SK-N-DZ (cell line): ENCODE data around the gene HOXC11.

Experiments
- DNase-seq: peaks from one replicate; pipeline ENCODE4 v3.0.0-alpha.2; 2015; ENCODE audit warnings: low spot score

Gene HOXC11

DNA sequence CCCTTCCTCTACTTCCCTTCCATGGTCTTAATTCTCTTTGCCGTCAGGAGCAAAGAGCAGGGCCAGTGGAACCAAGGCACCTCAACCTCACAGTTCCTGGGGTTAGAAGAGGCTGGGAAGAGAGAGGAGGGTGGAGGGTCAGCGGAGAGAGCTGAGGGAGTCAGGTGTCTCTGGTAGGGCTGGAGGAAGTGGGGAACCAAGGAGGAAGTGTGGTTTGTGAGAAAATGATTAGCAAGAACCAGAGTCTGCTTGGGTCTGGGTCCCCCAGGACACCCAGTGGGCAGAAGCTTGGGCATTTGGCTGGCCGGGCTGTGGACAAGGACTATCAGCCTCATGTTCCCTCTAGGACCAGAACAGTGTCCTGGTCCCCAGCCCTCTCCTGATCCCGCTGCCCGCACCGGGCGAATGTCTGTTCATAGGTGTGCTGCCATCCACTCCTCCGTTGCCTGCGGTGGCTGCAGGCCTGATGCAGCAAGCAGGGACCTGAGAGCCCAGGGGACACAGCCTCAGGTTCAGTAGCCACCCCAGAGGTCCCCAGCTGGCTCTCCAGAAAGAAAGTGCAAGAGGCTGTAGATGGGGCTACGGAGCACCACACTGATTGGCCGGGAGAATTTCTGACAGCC is 15.9 kb upstream of the HOXC11 start:
- DNase-seq = no peak

DNA sequence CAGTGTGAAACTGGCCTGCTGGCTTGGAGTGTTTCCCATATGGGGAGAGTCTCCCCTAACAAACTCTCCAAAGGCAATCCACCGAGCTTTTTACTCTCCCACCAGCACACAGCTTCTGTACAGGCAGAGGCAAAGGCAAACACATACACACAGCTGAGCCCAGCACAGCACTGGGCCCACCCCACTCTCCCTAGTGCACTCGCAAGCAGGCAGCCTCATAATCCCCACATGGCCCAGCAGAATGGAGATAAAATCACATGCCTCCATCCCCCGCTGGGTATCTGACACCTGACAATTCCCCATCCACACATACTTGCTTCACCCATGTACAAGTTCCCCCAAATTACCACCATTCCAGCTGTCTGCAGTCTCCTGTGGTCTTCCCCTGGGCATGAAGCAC is 14.8 kb upstream of the HOXC11 start:
- DNase-seq = no peak

DNA sequence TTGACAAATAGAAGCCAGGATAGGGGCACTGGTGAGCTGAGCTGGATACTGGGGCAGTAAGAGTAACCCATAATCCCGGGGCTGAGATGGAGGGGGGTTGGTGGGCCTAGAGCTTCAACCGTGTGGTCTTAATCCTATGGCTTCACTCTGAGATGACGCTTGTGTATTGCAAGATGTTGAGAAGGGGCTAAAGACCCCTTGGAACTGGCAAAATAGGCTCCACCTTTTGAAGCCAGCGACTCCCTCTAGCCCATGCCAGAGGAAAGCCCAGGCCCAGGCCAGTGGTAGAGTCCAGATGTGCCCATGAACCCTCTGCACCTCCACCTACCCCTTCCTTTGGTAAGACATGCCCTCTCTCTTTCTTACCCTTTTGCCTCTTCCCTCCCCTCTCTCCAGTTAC is 13.6 kb upstream of the HOXC11 start:
- DNase-seq = no peak

DNA sequence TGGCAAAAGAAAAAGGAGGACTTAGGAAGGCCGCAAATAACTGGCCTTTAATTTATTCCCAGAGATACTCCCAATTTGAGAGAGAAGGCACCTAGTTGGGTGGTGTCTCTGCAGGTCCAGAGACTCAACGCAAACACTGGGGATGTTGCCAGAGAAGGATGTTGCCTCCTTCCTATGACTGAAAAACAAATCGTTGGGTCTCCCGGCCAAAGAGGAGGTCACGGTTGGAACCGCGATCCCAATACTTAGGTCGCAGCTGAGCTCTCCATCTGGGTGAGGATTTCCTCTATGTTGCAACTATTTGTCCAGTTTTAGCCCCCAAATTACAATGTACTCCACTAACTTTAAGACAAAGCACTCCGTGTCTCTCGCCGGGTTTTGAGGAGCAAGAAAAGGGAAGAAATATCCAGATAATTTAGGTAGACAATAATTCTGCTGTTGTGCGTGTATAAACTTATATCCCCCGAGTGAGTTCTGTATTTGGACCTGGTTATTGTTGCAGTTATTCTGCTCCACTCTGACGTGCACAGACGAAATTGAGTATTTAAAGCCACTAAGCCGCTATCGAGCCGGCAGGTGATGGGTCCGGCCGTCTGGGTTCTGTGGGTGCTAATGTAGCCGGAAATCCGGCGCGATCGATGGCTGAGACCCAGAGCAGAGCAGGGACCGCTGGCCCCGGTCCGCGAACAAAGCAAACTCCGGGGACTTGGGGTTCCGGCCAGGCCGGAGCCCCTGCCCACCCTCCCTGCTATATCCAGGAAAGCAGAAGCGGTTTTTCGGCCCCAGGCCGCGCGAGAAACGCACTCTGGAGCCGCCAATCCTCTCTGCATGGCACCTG is 12.5 kb upstream of the HOXC11 start:
- no peak for DNase-seq

DNA sequence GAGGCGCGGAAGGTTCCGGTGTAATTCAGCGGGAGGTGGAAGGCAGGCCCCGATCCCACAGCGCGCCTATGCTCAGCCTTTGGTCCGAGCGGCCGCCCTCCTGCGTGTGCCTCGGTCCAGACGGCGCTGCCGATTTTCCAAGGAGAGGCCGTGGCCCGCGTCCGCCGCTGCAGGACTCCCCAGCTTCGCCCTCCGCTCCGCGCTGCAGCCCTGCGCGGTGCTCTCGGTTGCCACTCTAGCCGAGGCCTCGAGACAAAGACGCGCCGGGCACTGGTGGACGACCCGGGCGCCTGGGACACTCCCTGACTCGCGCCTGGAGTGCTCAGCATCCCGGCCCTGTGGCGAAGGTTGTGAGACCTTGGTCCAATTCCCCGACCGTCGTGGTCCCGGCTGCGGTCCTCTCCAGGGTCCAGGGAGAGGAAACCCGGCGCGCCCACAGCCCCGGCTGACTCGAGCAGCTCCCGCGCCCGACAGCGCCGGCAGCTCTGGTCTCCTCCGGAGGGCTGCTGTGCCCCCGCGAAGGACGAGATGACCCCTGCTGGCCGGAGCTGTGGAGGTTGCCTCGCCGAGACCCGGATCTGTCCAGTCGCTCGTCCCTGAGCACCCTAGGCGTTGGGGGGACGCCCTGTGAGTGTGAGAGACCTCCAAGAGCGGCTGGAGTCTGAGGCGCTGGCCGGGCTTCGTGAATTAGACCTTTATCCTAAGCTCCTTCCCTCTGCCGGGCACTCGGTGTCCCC is 11.7 kb upstream of the HOXC11 start:
- DNase-seq = no peak

DNA sequence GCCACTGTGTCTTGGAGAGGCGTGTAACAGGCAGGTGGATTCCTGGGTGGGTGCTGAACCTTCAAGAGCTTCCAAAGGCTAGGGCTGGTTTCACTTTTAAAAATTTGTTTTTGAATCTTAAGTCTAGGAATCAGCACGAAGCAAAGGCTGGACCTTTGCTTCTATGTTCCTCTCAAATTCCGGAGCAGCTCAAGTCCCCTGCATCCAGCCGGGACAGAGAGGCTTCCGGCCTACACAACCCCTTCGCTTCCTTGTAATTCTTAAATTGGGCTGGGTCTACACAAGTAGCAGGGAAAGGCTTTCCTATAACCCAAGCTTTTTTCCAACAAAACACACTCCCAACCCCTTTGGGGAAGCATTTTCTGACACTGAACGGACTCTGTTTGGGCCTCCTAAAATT is 9.9 kb upstream of the HOXC11 start:
- DNase-seq = no peak

DNA sequence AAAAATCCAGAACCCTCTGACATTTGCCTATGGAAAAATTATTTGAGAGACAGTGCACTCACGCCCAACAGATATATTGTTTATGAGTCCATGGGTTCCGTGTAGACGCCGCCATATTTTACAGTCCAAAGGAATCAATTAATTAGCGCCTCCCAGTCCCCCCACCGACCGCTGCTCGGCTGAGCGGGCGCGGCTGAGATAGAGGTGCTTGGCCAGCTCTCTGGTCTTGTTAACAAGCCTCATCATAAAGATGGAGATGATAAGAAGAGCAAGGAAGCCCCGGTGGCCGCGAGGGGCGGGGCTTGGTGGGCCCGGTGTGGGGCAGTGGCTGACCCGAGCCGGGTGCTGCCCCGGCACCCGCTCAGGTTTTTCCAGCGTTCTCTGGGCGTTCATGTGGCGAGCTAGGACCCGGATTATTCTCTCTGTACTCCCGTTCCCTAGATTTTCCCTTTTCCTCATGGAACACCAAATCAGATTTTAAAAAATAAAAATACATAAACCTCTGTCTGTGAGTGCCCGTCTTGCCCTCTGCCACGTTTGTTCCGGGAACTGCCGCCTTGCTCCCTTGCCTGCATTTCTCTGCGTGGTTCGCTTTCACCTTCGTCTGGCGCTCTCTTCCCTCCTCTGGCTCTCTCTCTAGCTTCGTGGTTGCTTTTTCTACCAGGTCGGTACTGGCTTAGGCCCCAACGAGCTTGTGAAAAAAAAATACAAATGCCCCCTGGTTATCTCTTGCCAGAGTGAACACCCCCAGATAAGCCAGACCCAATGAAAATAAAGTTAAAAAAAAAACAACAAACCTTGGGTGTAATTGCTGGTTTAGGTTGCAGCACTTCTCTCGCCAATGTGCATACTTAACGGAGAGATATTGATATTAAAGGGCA is 9.3 kb upstream of the HOXC11 start:
- no peak for DNase-seq

DNA sequence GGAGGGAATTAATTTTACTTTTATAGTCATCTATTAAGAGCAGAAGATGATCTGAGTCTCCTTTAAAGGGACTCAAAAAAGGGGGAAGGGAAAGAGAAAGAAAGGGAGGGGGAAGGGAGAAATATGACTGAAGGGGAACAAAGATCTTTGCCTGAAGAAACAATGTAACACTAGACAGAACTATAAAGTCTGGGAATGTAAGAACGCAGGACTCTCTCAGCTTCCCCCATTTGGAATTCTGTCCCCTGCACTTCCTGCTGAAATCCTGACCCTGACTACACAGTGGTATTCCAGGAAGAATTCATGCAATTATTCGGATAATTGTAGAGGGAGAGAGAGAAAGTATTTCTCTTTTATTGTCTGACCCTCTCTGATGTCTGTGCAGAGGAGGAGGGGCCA is 8.6 kb upstream of the HOXC11 start:
- DNase-seq = no peak

DNA sequence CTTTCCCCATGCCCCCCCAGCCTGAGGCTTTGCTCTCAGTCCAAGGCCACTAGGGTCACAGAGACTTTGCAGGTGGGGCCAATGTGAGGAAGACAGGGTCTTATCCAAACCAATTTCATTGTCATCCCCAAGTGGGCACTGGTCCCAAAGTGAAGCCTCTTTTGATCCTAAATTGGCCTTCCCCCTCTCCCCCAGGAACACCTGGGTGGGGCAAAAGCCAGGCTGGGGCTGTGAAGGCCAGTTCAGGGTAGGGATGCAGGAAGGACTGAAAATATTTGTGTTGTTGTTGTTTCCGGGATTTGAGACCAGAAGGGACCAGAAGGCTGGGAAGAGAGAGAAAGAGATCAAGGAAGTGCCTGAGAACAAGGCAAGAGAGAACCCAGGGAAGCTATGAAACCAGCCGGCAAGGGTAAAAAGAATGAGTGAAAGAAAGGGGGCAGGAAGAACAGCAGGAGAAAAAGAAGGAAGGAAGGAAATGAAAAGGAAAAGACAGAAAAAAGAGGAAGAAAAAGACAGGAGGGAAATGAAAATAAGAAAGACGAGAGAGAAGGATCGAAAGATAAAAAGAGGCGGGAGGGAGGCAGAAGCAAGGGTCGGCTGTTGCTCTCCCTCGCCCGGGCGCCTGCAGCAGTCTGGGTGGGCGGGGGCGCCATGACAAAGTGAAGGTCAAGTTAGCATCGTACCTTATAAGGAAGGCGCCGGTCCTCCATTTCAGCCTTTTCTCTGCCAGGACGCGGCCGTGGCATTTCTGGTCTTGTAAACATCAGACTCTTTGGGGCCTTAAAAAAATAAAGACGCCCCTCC is 7.4 kb upstream of the HOXC11 start:
- peak; percentile 43 for DNase-seq

DNA sequence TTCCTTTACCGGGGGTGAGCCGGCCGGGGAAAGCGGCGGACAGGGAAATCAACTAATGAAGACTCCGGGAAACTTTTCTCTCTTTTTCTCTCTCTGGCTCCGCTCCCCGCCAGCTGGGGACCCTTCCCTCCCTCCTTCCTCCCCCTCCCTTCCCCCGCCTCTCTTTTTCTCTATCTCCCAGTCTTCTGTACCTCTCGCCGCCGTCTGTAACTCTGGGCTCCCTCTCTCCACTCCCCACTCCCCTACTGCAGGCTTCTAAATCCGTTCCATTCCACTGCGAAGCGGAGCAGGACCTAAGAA is 6.9 kb upstream of the HOXC11 start:
- no peak for DNase-seq

DNA sequence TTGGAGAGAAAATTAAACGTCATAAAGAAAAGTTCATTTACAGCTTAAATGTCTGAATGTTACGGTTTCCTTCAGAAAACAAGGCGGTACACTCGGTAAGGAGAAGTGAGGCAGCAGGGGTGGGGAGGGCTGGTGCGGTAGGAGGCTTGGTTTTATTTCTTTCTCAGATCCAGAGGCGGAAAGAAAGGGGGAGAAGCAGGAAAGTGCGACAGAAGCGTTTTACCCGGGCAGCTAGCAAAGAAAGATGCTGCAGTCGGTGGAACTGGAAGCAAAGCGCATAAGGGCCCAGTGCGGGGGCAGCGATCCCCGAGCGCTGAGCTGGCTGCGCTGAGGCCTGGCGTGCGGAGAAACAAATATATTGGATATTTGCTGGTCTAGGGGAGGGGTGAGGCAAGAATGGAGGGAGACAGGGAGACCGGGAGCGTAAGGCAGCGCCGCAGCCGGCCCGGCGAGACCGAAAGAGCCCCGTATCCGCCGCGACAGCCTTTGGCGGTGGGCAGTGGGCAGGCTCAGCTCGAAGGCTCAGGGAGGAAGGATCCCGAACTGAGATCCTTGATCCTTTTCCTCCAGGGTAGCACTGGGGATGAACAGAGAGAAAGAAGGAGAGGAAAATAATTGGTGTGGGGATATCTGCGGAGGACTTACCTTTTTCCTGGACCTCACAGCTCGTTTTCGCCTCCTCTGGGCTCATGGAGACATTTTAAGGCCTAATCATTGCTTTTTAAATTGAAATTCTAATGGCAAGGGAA is 6.4 kb upstream of the HOXC11 start:
- DNase-seq = no peak

DNA sequence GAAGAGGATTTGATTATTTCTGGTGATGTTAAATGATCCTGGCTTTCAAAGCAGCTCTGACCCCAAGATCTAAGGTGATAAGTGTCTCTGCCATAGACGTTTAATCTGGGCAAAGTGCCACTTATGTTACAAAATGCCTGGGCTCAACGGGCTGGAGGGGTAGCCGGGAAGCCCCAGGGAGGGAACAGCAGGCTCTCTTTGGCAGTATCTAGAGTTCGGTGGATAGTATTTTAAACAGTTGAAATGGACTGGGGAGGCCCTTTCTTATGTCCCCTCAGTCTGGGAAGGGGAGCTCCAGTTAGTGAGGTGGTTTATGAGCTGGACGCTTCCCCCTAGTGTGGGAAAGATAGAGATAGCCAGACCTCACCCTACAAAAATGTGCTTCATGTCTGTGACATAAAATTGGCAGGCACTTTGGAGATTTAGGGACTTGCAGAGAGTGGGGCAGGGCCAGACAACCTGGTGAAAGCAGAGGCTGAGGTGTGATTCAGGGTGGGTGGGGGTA is 5.5 kb upstream of the HOXC11 start:
- no peak for DNase-seq

DNA sequence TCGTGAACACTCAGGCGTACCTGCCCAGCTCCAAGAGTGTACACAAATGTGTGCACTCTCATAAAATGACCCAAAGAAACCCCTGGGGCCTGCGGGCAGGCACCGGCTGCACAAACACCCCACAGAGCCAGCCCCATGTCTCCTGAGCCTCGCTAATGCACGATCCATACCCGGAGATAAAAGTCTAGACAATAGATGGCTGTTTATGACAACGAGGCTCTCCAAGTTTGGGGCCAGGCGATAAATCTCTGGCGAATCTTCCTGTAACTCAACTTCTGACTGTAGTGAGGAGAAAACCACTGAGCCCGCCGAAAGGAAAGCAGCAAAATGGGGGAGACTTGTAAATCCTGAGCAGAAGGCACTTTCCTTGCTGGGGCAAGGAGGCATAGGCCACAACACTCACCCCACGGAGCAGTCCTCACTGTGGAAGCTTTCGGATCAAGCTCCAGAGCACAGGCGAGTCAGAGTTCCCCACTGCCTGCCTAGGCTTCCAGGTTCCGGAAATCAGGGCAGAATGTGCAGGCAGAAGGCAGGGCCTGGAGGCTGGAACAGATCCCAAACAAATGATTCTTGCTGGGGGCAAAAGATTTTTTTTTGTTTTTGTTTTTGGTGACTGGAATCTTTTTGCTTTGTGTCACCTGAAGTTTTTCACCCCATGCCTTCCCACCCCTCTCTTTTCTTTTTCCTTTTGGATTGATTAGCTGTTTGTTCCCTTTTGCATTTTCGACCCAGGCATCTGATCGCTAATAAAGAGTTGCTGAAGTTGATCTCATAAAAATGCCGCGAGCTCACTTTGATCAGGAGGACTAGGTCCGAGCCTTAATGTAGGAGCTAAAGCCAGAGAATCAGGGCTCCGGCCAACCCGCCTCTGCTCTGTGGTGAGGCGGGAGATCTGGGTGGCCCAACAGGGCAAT is 4.5 kb upstream of the HOXC11 start:
- DNase-seq = no peak

DNA sequence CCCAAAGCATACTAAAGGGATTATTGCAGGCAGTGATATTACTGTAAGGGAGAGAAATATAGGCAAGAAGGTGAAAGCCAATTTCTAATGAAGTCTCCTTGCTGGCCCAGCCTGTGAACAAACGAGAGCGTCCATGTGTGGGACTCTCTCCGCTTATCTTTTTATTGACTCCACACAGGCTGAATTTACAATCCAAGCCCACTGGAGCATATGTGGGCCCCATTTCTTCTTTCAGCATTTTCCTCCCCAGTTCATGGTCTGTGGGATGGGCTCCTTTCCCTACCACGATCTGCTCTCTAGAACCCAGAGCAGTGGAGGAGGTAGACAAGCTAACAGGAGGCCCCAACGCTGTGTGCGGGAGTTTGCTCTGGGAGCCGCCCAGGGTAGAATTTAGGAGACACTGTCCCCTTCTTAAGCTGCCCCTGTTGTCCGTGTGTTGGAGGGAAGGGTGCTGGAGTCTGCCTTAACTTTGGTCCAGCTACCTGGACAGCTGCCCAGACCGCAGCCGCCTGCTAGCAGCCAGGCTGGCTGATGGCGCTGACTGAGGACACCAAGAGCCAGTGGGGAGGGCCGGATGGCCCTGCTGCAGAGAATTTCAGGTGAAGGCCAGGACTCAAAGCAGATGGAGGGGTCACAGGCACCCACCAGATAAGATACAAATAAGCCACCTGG is 3.2 kb upstream of the HOXC11 start:
- DNase-seq = no peak

DNA sequence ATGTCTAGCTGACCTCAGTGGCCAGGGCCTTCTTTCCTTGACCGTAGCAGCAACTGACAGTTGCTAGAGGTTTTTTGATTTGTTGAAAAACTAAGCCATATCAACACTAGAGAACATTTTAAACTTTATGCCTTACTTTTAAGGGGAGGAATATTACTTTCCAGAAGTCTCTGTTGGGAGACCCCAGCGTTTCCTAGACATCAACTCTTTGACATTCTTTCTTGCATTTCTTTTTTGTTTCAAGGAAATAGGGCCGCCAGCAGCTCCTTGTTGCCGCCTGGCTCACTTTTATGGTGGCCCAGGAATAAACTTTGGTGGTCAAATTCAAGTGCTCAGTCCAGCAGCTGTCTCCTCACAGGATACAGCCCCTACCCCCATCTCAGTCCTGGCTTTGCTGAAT is 2.5 kb upstream of the HOXC11 start:
- no peak for DNase-seq

DNA sequence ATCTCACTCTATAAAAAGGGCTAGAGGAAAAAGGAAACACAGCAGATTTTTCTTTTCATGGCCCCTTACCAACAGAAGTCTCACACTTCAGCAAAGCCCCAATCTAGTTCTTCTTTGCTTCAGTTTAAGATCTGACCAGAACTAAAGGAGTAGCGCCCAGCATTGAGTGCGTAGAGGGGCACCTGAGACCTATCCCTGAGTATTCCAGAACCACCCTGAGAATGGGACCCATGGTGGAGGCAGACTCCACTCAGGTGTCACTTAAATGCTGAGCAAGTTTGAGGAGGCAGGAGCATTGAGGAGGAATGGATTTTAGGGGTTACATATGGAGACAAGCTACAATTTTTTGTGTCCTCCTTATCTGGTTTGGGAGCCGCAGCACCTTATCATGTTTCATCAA is 1.8 kb upstream of the HOXC11 start:
- no peak for DNase-seq

DNA sequence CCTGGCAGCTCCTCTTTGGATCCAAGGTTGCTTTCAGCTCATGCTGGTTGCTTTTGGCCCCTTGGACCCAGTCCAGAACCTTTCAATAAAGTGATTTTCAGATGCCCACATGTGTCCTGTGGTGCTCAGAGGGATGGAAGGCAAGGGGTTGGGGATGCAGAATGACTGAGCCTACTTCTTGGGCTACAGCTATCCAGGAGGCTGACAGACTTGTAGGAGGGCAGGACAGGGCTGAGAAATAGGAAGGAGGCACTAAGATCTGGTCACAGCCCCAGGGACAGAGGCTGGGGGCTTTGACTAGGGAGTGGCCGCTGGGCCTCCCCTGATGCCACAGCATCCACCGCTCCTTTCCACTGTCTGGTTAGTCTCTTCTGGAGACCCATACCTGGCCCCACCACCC is 1.2 kb upstream of the HOXC11 start:
- no peak for DNase-seq

DNA sequence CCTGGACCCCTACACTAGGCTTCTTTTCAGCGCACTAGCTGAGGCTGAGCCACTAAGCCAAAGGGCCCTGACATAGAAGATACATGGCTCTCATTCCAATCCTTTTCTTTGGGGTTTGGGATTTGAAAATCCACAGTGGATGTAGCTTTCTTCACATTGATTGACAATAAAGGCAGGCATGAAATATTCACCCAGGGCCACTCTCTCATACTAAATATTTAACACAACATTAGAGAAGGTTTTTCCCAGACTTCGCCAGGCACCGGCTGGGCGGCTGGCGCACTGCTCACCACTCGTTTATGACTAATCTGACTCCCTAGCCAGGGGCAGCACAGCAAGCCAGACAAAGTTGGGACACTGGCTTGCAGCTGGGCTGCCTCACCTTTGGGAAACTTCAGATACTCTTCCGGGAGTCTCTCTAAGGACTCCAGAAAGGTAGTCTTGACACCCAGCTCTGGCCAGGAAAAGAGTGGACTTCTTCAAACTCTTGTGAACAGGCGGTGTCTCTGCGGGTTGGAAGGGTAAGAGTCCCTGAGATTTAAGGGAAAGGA is 699 bp upstream of the HOXC11 start:
- DNase-seq = no peak
